Measurements from ENCODE around the gene ZNF93. TPM values are rescaled to one million over a fixed set of nuclear protein-coding genes. Genes with fewer than 3 reads are reported as not detected.
"Not testable (repeated sequence)": the region's sequence is repeated elsewhere in the genome, so short reads cannot be mapped to it uniquely, and the experiment has no call there.

Gene ZNF93
- polyA plus RNA-seq, 4 donors = 15.7 to 24.1 (median 19.5) TPM

DNA sequence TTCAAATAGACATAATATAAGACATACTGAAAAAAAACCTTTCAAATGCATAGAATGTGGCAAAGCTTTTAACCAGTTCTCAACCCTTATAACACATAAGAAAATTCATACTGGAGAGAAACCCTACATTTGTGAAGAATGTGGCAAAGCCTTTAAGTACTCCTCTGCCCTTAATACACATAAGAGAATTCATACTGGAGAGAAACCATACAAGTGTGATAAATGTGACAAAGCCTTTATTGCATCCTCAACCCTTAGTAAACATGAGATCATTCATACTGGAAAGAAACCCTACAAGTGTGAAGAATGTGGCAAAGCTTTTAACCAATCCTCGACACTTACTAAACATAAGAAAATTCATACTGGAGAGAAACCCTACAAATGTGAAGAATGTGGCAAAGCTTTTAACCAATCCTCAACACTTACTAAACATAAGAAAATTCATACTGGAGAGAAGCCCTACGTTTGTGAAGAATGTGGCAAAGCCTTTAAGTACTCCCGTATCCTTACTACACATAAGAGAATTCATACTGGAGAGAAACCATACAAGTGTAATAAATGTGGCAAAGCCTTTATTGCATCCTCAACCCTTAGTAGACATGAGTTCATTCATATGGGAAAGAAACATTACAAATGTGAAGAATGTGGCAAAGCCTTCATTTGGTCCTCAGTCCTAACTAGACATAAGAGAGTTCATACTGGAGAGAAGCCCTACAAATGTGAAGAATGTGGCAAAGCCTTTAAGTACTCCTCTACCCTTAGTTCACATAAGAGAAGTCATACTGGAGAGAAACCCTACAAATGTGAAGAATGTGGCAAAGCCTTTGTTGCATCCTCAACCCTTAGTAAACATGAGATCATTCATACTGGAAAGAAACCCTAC is 32.9 kb downstream of the ZNF93 start:
- DNase-seq (ENCODE audit: low read depth in 4 of 4, low spot score in 3 of 4) = not testable (repeated sequence)

- DNase-seq (ENCODE audit: low read depth in 4 of 4, low spot score in 3 of 4) = no peak
These were observed 36.7 kb downstream of the ZNF93 start for GRCh38 chr19:19937403-19937802.

GRCh38 chr19:19938449-19938848 is 37.7 kb downstream of the ZNF93 start:
- DNase-seq (ENCODE audit: low read depth in 4 of 4, low spot score in 3 of 4) = no peak

- no peak for DNase-seq (ENCODE audit: low read depth in 4 of 4, low spot score in 3 of 4)
These were observed 43.3 kb downstream of the ZNF93 start for GRCh38 chr19:19943848-19944582.

- DNase-seq (ENCODE audit: low read depth in 4 of 4, low spot score in 3 of 4) = no peak
These were observed 43.8 kb downstream of the ZNF93 start for GRCh38 chr19:19944583-19944880.

GRCh38 chr19:19946226-19946625 is 45.5 kb downstream of the ZNF93 start:
- no peak for DNase-seq (ENCODE audit: low read depth in 4 of 4, low spot score in 3 of 4)

- DNase-seq (ENCODE audit: low read depth in 4 of 4, low spot score in 3 of 4) = no peak
These were observed 48.1 kb downstream of the ZNF93 start for GRCh38 chr19:19948800-19949199.

DNA sequence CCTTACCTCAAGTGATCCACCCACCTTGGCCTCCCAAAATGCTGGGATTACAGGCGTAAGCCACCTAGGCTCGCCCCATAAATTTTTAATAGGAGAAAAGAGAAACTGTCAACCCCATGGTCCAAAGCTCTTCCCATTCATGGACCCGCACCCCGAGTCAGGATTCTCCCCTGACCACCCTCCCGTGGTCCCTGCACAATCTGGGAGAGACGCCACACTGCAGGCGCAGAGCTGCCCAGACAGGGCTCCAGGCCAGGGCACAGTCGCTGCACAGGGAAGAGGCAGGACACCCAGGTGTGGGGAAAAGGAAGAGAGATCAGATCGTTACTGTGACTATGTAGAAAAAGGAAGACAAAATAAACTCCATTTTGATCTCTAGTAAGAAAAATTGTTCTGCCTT is 54.5 kb downstream of the ZNF93 start:
- no peak for DNase-seq (ENCODE audit: low read depth in 4 of 4, low spot score in 3 of 4)

DNA sequence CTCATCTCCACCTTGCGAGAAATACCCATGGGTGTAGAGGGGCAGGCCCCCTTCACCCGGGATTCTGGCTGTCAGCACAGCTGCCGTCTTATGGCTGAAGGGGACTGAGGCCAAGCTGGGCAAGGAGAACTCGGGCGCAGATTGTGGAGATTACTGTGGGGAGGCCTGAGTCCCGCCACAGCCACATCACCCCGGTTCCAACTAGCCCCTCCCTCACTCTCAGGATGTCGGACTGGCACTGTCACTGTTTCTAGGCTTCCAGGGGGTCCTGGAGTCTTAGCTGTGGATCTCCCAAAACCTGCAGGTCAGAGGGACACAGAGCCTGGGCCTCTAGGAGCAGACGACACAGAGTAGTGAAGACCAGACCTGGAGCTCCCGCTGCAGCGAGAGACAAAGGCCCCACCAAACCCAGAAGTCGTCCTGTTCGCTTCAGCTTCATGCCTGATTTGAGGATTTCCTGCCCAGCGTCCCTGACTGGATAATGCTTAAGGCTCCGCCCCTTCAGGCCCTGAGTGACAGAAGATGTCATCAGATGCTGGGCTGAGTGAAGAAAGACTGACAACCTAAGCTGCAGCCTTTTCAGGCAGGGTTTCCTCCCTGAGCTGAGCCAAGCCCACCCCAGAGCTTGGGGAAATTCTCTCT is 55.8 kb downstream of the ZNF93 start:
- DNase-seq (ENCODE audit: low read depth in 4 of 4, low spot score in 3 of 4) = no peak

DNA sequence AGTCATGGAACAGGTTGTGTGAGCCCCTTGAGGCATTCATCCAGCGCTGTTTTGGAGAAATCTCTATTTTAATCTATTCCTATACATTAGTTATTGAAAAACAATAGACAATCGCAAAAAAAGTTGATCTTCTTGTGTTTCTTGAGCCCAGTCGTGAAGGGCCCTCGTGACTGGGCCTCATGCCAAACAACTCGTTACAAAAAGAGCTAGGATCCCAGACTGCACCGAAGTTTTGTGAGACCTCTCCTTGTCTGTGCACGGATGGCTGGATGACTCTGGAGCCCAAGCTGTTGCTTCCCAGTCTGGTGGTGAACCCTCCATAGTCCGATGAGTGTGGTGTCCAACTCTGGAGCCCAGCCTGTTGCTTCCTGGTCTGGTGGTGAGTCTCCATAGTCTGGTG is 57.0 kb downstream of the ZNF93 start:
- not testable (repeated sequence) for DNase-seq (ENCODE audit: low read depth in 4 of 4, low spot score in 3 of 4)

DNA sequence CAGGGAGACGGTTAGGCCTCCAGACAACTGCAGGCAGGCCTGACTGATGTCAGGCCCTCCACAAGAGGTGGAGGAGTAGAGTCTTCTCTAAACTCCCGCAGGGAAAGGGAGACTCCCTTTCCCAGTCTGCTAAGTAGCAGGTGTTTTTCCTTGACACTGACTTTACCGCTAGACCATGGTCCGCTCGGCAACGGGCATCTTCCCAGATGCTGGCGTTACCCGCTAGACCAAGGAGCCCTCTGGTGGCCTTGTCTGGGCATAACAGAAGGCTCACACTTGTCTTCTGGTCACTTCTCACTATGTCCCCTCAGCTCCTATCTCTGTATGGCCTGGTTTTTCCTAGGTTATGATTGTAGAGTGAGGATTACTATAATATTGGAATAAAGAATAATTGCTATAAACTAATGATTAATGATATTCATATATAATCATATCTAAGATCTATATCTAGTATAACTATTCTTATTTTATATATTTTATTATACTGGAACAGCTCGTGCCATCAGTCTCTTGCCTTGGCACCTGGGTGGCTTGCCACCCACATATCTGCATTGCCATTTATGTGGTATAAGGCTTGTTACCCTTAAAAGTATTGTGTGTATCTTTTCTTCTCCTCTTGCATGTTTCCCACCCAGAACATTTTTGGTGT is 58.5 kb downstream of the ZNF93 start:
- DNase-seq (ENCODE audit: low read depth in 4 of 4, low spot score in 3 of 4) = peak; percentile 43 to 63 (median 53)

DNA sequence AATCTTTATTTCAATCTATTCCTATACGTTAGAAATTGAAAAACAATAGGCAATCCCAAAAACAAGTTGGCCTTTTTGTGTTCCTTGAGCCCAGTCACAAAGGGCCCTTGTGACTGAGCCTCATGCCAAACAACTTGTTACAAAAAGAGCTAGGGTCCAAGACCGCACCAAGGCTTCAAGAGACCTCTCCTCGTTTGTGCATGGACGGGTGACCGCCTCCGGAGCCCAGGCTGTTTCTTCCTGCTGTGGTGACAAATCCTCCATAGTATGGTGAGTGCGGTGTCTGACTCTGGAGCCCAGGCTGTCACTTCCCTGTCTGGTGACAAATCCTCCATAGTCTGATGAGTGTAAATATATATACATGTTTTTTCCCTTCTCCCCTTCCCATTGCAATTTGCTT is 63.7 kb downstream of the ZNF93 start:
- no peak for DNase-seq (ENCODE audit: low read depth in 4 of 4, low spot score in 3 of 4)

DNA sequence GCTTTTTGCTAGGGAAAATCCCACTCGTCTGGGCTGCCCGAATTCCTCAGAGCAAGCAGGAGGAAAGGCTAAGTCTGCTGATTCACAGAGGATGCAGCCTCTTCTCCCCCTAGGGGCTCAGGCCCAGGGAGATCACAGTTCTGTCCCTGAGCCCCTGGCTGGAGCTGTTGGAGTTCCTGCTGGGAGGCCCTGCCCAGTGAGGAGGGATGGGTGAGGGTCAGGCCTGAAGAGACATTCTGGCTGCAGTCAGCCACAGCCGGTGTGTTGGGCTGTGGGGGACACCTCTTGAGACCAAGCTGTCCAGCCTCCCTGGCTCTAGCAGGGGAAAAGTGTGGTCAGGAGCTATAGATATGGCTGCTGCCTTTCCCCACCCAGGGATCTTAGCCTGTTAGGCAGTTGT is 65.4 kb downstream of the ZNF93 start:
- DNase-seq (ENCODE audit: low read depth in 4 of 4, low spot score in 3 of 4) = not testable (repeated sequence)

DNA sequence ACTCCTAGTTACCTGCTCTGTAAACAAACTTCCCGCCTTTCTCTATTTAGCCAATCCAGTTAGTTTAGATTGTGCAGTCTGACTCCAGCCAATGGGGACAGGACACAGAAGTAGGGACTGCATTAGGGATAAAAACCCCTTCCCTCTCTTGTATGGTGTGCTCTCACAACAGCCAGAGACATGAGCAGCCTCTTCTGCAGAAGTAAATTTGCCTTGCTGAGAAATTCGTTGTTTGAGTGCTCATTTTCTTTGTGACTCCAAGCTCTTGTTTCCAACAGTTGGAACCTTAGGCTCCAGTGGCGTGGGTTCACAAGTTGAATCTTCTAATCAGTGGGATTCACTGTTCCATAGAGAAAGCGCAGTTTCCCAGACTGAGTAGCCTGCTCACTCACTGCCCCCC is 66.1 kb downstream of the ZNF93 start:
- DNase-seq (ENCODE audit: low read depth in 4 of 4, low spot score in 3 of 4) = no peak

Other genes with a start within 250 kb of the ZNF93 start
- gene ATP13A1, start 237.3 kb upstream of the ZNF93 start, polyA plus RNA-seq (ENCODE audit: insufficient read length in 4 of 4) = 10 to 100 TPM; 39.9 to 70.9 (median 46.1) TPM
- 10 to 100 TPM in 3 of 4 donors, 1 to 10 TPM in 1; 6.0 to 20.4 (median 18.2) TPM for gene ZNF101, start 232.1 kb upstream of the ZNF93 start, polyA plus RNA-seq (ENCODE audit: insufficient read length in 4 of 4)
- gene ZNF14, start 167.8 kb upstream of the ZNF93 start, polyA plus RNA-seq (ENCODE audit: insufficient read length in 4 of 4) = 10 to 100 TPM; 10.2 to 17.7 (median 15.0) TPM
- gene ZNF506, start 79.2 kb upstream of the ZNF93 start, polyA plus RNA-seq (ENCODE audit: insufficient read length in 4 of 4) = 10 to 100 TPM; 29.0 to 36.0 (median 32.6) TPM
- gene ZNF253, start 35.1 kb upstream of the ZNF93 start, polyA plus RNA-seq (ENCODE audit: insufficient read length in 4 of 4) = 10 to 100 TPM; 21.5 to 44.9 (median 32.8) TPM
- gene ZNF682, start 138.6 kb downstream of the ZNF93 start, polyA plus RNA-seq (ENCODE audit: insufficient read length in 4 of 4) = 10 to 100 TPM; 11.5 to 20.3 (median 15.8) TPM
- gene ZNF90, start 177.1 kb downstream of the ZNF93 start, polyA plus RNA-seq (ENCODE audit: insufficient read length in 4 of 4) = 10 to 100 TPM in 3 of 4 donors, 1 to 10 TPM in 1; 6.7 to 20.4 (median 15.4) TPM